ENCODE data around the gene TSPAN19. TPM values are rescaled to one million over a fixed set of nuclear protein-coding genes. Genes with fewer than 3 reads are reported as not detected.
"Not testable (repeated sequence)": the region's sequence is repeated elsewhere in the genome, so short reads cannot be mapped to it uniquely, and the experiment has no call there.

The TSPAN19 gene
- not detected for polyA plus RNA-seq (2013, experiment 1 of 2; ENCODE audit: insufficient read length)
- polyA plus RNA-seq (2013, experiment 2 of 2; ENCODE audit: insufficient read length): not detected

DNA sequence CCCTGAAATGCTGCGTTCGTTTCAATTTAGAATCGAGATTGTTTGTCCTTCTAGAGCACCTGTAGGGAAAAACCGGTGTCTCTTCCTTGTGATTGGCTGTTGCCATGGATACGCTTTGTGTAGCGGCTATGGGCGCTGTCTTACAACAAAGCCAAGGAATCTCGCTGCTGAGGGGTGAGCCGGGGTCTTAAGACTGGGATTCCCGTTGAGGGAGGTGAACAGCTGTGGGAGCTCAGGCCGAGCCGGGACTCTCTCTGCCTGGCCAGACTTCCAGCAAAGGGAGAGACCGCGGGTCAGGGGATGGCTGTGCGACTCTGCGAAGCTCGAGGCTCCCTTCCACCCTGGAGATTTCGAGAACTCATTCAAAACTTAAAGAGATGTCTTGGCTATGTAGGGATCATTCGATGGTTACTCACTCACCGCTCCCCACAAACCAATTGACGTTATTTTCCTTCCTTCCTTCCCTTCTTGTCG lies at the start of gene TSPAN19, which contains the start of gene LRRIQ1:
TSPAN19 (minus strand) TSS at position 44 of the 474 bp plus-strand sequence. CDS start 6,331 bp downstream, outside the sequence.
LRRIQ1 (plus strand) TSS at position 118 of the 474 bp plus-strand sequence. CDS start 1,826 bp downstream, outside the sequence.
- peak; percentile 79 for DNase-seq

DNA sequence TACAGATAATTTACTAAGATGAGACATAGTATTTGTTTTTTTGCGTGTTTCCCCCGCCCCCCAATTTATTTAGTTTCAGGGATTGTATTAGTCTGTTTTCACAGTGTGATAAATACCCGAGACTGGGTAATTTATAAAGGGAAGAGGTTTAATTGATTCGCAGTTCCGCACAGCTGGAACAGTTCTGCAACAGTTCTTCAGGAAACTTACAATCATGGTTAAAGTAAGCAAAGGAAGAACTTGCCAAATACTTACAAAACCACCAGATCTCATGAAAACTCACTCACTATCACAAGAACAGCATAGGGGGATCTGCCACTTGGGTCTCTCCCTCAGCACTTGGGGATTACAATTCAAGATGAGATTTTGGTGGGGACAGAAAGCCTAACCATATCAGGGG lies 49.0 kb upstream of the TSPAN19 start:
- DNase-seq: no peak

DNA sequence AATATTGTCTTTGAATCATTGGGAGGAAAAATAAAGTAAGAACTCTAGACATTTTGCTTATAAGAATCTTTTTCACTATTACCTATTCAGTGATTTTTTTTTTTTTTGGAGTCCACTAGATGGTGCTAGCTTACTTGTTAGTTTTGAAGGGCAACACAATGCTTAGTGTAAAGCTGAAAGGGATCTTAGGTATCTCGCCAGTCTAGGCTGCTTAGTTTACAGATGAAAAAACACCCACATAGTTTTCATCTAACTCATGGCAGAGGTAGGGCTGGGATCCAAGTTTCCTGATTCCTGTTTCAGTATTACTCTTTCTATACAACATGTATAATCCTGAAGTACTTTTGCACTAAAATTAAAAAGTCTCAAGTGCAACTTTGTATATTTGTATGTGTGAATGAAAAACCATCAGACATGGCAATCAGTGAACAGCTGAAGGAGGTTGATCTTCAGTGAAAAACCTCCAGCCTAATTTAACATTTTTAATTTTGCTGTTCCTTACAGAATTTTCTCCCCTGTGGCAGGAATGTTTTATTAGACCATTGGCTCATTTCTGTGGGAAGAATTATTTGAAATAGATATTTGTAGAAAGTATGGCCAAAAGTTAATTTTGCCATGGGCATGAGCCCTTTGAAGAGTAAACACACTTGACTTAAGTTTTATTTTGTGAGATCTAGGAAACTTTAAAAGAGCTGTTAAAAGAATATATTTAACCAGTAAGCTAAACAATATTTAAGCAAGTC lies 40.8 kb upstream of the TSPAN19 start:
- peak; percentile 73 for DNase-seq

DNA sequence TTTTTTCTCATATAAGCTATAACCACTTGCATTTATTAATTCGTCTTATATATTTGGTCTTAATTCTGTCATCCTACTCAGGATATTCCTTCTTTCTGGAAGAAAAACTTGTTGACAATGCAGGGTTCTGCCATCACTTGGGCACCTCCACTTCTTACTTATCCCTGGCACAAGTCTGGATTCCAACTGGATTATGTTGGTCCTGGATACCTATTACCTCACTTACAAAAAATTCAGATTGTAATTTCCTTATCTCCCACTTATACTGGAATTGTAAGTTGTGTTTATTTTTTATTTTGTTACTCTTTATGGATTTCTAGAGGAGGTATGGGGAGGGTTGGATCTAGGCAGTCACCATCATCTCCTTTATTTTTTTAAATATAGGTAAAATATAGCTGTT lies 36.7 kb upstream of the TSPAN19 start:
- DNase-seq: no peak

DNA sequence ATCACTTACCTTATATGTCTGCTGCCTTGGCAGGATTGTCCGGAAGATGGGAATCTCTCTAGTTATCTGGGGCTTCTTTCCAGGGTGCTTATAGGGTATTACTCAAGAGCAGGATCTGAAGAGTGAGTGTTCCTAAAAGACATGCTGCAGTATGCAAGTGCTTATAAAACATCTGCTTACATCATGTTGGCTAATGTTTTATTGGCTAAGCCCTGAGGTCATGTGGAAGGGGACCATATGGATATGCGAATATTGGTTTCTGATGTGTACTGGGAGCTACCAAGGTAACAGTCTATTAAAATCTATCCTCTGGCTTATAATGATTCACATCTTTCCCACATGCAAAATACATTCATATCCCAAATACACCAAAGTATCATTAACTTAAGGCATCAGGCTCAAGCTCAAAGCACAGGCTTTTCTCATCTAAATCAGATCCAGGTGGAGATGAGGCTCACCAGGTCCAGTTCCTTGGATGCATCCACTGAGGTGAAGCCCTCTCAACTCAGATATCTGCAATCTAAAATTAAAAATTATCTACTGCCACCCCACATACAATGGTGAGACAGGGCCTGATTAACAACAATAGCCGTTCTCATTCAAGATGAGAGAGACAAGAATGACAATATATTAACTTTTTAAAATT lies 29.9 kb upstream of the TSPAN19 start:
- no peak for DNase-seq

DNA sequence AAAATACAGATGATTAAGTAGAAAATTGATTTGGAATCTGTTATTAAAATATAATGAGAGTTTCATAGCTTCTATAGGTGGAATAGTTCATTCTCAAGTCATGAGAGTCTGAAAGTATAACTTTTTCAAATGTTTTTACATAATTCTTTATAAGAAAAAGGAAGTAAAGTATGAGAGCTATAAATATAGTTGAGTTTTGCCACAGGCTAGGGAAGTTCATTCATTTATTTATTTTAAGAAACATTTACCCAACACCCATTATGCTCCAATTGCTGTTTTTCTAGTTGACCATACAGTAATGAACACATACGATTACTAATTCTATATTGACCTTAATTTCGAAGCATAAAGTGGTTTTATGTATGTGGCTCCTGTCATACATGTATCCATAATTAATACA lies 24.8 kb upstream of the TSPAN19 start:
- no peak for DNase-seq

DNA sequence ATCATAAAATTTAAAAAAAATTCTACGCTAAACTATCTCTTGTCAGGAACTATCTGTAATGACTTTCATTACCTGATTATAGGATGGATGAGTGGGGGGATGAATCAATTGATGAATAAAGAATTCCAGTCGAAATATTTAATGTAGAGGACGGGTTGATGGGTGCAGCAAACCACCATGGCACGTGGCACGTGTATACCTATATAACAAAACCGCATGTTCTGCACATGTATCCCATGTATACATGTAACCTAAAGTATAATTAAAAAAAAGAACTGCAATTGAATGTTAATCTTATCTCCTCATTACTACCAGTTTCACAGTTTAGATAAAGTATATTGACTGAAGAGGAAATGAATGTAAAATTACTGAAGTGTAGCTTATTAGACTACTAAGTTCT lies 23.5 kb upstream of the TSPAN19 start:
- DNase-seq: no peak

DNA sequence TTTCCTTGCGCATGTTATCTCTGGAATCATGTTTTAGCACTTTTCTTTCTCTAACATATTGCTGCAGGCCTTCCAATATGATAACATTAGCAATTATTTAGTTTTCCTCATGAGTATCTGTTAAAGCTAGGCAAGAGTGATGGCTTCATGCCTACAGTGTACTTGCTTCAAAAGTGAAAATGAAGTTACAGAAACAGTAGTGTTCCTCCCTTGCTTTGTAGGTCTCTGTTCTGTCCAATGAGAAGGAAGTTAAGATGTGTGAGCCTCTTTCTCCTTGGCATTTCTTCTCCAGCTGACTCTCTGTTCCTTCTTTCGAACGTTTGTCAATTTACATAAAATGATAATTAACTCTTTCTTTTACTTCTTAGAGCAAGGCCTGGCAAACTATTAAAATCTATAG lies 22.3 kb upstream of the TSPAN19 start:
- DNase-seq: no peak

DNA sequence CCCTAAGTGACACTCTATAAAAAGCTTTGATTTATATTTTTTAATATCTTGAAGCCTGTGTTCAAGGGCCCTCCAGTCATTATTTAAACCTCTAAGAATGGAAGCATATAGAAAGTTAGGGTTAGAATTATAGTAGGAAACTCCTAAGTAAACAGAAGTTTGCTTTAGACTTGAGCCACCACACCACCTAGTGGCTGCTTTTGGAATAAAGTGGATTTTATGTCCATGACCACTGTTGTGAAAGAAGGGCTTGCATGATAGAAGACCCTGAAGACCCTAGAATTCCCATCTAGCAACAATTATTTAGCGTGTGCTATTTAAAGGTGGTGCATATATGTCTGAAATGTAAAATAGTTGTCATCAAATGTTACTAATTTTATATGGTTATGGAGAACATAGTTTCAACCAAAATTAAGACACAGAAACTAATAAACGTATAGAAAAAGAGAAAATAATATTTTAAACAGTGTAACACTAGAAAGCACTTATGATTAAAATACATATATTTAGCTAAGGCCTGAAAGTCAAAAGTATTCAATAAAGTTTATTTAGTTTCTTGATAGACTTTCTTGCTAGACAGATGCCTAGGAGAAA lies 21.4 kb upstream of the TSPAN19 start:
- DNase-seq: peak; percentile 41

DNA sequence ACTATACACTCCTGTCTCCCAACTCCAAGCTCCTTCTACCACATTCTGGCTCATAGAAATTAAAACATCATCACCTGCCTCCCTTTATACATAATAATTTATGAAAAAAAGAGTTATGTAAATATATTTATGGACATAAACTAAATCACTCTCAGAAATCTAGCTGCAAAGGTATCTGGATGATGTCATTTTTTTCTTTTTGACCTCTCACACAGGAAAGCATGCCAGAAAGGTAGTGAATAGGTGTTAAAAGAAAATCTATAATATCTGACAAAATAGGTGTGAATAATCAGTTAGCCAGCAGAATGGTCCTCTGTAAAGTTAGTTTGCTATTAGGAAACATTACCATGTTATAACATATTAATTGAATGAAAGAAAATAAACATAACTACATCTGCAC lies 7.8 kb upstream of the TSPAN19 start:
- DNase-seq: no peak

DNA sequence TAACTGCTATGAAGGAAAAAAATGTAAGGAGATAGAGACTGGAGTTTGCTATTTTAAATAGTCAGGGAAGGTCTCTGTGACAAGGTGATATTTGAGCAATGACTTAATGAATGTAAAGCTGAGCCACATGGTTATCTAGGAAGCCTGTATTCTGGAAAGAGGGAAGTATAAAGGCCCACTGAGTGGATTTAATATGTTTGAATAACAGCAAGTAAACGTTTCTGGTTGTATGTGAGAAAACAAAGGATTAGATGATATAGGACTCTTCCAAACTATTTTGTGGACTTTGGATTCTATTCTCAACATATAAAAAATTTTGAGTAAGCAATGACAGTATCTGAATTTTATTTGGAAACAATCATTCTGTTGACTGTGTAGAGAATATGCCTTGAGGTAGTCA lies 5.3 kb upstream of the TSPAN19 start:
- no peak for DNase-seq

DNA sequence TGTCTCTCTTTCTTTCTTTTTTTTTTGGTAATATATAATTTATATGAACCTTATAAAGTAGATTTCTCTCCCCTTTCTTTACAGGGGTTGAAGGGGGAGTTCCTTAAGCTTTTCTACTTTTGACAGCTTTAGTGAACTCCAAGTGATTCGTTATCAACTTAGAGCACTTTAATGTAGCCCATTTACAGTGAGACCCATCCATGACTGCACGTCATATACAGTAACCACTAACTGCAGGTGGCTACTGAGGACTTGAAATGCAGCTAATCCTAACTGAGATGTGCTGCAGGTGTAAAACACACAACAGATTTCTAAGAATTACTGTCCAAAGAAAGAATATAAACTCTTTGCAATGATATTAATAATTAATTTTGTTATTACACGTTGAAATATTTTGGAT lies 656 bp upstream of the TSPAN19 start:
- no peak for DNase-seq

DNA sequence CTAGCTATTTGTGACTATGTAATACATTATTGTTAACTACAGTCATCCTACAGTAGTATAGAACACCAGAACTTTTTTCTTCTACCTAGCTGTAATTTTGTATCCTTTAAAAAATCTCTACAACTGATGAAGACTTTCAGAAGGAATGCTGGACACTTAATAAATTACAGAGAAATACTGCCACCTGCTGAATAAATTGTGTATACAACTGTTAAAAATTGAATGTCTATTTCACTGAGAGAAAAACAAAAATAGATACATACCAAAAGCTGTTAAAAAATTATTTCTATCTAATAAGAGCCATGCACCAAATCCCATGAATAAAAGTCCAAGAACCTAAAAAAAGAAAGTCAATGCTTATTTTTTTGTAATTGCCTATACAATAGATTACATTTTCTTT lies 6.6 kb downstream of the TSPAN19 start:
- peak; percentile 24 for DNase-seq

DNA sequence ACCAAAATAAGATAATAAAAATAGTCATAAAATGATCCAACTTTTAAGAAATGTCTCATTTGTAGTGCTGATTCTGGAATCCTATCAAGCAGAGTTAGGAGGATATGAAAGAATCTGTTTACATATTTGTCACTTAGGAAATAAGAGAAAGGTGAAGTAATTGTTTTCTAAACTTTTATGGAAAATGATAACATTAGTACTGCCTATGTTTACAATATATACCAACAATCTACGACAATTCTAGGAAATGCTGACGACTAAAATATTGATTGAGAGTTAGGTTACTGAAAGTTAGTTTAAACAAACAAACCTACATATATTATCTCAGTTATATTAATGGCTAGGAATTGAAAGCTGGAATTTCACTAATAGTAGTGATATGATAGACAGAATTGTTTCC lies 18.0 kb downstream of the TSPAN19 start:
- no peak for DNase-seq

DNA sequence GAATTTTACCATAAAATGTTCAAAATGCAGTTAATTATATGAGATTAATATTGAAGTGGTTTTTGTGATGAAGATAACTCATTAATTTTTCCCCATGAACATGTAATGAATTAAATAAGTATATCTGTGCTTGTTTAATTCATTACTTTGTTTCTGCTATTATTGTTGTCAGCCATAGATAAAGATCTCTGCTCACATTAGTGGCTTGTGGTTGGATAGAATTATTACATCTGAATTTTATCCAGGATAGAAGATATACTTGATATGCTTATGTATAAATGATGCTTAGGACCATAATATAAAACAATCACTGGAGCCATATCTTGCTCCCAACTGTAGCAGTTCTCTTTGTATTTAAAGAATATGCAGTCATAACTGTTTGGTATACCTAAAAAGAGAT lies 18.5 kb downstream of the TSPAN19 start:
- no peak for DNase-seq

DNA sequence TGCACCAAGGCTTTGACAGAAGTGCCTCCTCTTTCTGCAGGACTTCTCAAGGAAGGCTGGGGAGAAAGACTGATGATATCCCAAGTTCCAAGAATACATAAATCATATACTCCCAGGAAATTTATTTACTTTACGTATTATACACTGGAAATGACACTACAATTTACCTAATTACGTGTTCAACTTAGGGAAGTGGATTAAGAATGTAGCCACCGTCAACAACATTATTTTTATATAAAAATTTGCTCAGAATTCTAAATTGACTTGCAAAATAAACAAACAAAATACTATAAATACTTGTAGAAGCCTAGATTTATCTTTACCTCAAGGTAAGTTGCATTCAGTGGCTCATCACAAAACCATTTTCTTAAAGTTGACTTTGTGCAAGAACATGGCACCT lies 18.9 kb downstream of the TSPAN19 start:
- no peak for DNase-seq

DNA sequence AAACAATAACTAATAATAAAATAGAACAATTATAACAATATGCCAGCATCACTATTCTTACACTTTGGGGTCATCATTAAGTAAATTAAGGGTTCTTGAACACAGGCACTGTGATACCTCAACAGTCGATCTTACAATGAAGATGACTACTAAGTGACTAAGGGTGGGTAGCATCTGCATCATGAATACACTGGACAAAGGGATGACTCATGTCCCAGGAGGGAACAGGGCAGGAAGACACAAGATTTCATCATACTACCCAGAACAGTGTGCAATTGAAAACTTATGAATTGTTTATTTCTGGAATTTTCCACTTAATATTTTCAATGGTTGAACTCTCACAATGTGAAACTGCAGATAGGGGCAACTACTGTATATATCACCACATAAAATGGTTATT lies 19.7 kb downstream of the TSPAN19 start:
- DNase-seq: peak; percentile 97

DNA sequence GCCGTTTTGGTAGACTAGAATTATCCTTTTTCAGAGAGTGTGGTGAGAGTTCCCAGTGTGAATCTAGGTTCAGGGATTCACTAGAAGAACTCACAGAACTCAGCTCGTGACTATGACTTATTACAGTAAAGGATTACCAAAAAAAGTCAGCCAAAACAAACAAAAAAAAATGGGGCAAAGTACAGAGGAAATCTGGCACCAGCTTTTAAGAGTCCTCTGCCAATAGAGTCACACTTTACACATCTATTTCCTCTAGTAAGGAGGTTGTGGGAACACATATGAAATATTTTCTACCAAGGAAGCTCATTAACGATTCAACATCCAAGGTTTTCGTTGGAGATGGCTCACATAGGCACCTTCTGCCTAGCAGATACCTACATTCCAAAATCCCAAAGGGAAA lies 28.2 kb downstream of the TSPAN19 start:
- peak; percentile 26 for DNase-seq

DNA sequence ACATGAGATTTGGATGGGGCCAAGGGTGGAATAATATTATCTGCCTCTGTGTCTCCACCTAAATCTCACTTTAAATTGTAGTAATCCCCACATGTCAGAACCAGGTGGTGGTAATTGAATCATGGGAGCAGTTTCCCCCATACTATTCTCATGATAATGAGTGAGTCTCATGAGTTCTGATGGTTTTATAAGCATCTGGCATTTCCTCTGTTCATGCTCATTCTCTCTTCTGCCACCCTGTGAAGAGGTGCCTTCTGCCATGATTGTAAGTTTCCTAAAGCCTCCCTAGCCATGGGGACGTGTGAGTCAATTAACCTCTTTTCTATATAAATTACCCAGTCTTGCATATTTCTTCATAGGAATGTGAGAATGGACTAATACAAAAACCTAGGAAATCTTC lies 29.9 kb downstream of the TSPAN19 start:
- DNase-seq: no peak

DNA sequence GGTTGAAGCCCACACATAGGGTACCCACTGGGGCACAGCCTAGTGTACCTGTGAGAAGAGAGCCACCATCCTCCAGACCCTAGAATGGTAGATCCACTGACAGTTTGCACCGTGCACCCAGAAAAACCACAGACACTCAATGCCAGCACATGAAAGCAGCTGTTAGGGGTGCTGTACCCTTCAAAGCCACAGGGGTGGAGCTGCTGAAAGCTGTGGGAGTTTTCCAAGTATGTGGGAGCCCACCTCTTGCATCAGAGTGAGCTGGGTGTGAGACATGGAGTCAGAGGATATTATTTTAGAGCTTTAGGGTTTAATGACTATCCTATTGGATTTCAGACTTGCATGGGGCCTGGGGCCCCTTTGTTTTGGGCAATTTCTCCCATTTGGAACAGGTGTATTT lies 30.5 kb downstream of the TSPAN19 start:
- no peak for DNase-seq

DNA sequence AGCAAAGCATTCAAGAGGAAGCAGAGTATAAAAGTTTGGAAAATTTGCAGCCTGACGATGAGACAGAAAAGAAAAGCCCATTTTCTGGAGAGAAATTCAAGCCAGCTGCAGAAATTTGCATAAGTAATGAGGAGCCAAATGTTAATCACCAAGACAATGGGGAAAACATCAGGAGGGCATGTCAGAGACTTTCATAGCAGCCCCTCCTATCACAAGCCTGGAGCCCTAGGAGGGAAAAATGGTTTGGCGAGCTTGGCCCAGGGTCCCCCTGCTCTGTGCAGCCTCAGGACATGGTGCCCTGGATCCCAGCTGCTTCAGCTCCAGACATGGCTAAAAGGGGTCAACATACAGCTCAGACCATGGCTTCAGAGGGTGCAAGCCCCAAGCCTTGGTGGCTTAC lies 31.0 kb downstream of the TSPAN19 start:
- DNase-seq: not testable (repeated sequence)

DNA sequence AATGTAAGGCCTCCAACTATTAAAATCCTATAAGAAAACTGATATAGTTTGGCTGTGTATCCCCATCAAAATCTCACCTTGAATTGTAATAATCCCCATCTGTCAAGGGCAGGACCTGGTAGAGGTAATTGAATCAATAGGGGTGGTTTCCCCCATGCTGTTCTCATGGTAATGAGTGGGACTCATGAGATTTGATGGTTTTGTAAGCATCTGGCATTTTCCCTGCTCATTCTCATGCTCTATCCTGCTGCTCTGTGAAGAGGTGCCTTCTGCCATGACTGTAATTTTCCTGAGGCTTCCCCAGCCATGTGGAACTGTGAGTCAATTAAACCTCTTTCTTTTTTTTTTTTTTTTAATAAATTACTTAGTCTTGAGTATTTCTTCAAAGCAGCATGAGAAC lies 31.9 kb downstream of the TSPAN19 start:
- no peak for DNase-seq

DNA sequence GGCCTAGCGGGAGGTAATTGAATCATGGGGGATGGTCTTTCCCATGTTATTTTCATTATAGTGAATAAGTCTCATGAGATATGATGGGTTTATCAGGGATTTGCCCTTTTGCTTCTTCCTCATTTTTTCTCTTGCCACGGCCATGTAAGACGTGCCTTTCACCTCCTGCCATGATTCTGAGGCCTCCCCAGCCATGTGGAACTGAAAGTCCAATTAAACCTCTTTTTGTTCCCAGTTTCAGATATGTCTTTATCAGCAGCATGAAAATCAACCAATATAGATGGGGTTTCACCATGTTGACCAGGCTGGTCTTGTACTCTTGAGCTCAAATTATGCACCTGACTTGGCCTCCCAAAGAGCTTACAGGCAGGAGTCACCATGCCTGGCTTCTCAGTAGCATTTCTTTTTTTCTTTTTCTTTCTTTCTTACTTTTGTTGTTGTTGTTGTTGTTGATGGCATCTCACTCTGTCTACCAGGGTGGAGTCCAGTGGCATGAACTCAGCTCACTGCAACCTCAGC lies 33.2 kb downstream of the TSPAN19 start:
- no peak for DNase-seq

All from fibroblast of skin of back (primary cell).